Measurements from ENCODE around the gene TEX261.

GRCh38 chr2:70944111-70944690 lies 50.5 kb downstream of the TEX261 start:
- TF ChIP-seq CTCF (IDR thresholded peaks at IDR 0.05) (no peak), POLR2A (IDR thresholded peaks at IDR 0.05) (no peak)

Measured in body of pancreas (tissue), 4 donors.